Kidney (tissue), 14 donors: Measurements from ENCODE around the gene OSER1. TPM values are rescaled to one million over a fixed set of nuclear protein-coding genes. Genes with fewer than 3 reads are reported as not detected.

ENCODE experiments used
- DNase-seq, 5 donors: peaks; one replicate each; pipeline ENCODE4 v3.0.0-alpha.2; 2013 to 2020
- FAIRE-seq: peaks from 2 replicates; lab custom pipeline; 2012; peaks lifted over from hg19 to GRCh38; lab: Jason Lieb, UNC
- H3K27ac ChIP-seq, 2 donors: one replicate each; pipeline ENCODE4 v1.7.0; 2013; ENCODE audit warnings: low read depth in 2 of 2, low read length in 2 of 2, inconsistent platforms in 1 of 2
- H3K27me3 ChIP-seq: one replicate; pipeline ENCODE4 v1.7.1; 2013; ENCODE audit warnings: low read length, inconsistent platforms; ENCODE audit not compliant: control insufficient read depth, insufficient read depth
- H3K36me3 ChIP-seq, 3 donors: one replicate each; pipeline versions ENCODE4 v1.7.0 to v1.7.1; 2013; ENCODE audit warnings: low read length in 3 of 3, control low read depth in 1 of 3, inconsistent platforms in 1 of 3; ENCODE audit not compliant: insufficient read depth in 3 of 3, control insufficient read depth in 2 of 3
- H3K4me1 ChIP-seq, 3 donors: one replicate each; pipeline versions ENCODE4 v1.7.0 to v1.7.1; 2013; ENCODE audit warnings: low read length in 3 of 3, inconsistent platforms in 1 of 3, low read depth in 1 of 3; ENCODE audit not compliant: control insufficient read depth in 2 of 3, insufficient read depth in 2 of 3
- H3K4me3 ChIP-seq, 3 donors: one replicate each; pipeline versions ENCODE4 v1.7.0 to v1.8.1; 2013; ENCODE audit warnings: low read length in 3 of 3, control low read depth in 1 of 3, inconsistent platforms in 1 of 3
- H3K9ac ChIP-seq, 3 donors: one replicate each; pipeline versions ENCODE4 v1.7.0 to v1.7.1; 2013; ENCODE audit warnings: low read length in 3 of 3, control low read depth in 1 of 3, inconsistent platforms in 1 of 3
- H3K9me3 ChIP-seq, 3 donors: one replicate each; pipeline versions ENCODE4 v1.7.0 to v1.7.1; 2013; ENCODE audit warnings: low read length in 3 of 3, control low read depth in 1 of 3, inconsistent platforms in 1 of 3; ENCODE audit not compliant: control insufficient read depth in 2 of 3, insufficient read depth in 1 of 3
- intact Hi-C: fragments of 100-400 bp; cut with DNase I; formaldehyde crosslinking; loops from one replicate; pipeline ENCODE4 v1.11.1; 2022
- polyA plus RNA-seq: library from polyadenylated mRNA; stranded (reverse); fragments of 350-450 nt; fragmentation: Illumina TruSeq; extraction: RNeasy Lipid Tissue Mini Kit (QIAGEN cat#74804); gene quantifications from one replicate; pipeline ENCODE4 v1.2.3, GENCODE V29; 2014; ENCODE audit warnings: low read depth, low replicate concordance; ENCODE audit not compliant: insufficient read depth
- total RNA-seq: library from RNA; stranded (reverse); fragmentation: NEBNext Ultra II Directional; extraction: Animal tissue kit (Norgen Biotek cat#: 25700); gene quantifications from one replicate; pipeline ENCODE4 v1.2.1, GENCODE V29; 2021
- TF ChIP-seq, protein P1 (sequence below): IDR thresholded peaks from 3 replicates; pipeline ENCODE4 v1.5.1; 2012; ENCODE audit warnings: mild to moderate bottlenecking, moderate library complexity, borderline replicate concordance; ENCODE audit not compliant: insufficient read depth; ENCODE audit errors: extremely low read depth
- donor health status: control.
- donor health status: control.
- donor health status: control.
- donor health status: control.
- donor health status: control.
- donor health status: DM: yes; HTN: yes; CAD: no.
- donor health status: Normal renal cell carcinoma (clear cell type).

The OSER1 gene
- total and polyA plus RNA-seq, 2 donors from 2014 or later = 29.3 to 33.5 TPM

DNA sequence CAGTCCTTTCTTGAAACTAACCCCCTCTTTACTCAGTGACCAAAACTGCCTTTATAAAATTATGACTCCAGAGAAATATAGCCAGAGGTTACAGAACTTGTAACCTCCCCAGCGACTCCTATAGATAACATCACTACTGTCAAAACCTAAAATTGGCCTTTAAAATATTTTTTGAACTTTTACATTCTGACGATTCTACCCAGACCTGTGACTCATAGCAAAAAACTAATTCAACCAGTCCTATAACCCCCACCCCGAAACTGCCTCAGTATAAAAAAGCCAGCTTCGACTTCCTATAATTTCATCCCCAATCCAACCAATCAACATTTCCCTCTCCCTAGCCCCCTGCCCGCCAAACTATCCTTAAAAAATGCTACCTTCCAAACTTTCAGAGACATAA is 37.5 kb downstream of the OSER1 start:
- Histone ChIP-seq H3K4me3 (no peak overlapping the region), H3K9ac (no peak overlapping the region), H3K9me3 (no peaks in the 10 kb centered on the region), H3K27me3 (no peaks in the 10 kb centered on the region), H3K4me1 (no peaks in the 10 kb centered on the region), H3K36me3 (no peaks in the 10 kb centered on the region), H3K27ac (no peak overlapping the region)
- DNase-seq (no peak), FAIRE-seq (no peak)
- intact Hi-C loops = no loop called here
- TF ChIP-seq, protein P1, sequence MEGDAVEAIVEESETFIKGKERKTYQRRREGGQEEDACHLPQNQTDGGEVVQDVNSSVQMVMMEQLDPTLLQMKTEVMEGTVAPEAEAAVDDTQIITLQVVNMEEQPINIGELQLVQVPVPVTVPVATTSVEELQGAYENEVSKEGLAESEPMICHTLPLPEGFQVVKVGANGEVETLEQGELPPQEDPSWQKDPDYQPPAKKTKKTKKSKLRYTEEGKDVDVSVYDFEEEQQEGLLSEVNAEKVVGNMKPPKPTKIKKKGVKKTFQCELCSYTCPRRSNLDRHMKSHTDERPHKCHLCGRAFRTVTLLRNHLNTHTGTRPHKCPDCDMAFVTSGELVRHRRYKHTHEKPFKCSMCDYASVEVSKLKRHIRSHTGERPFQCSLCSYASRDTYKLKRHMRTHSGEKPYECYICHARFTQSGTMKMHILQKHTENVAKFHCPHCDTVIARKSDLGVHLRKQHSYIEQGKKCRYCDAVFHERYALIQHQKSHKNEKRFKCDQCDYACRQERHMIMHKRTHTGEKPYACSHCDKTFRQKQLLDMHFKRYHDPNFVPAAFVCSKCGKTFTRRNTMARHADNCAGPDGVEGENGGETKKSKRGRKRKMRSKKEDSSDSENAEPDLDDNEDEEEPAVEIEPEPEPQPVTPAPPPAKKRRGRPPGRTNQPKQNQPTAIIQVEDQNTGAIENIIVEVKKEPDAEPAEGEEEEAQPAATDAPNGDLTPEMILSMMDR = no peak

DNA sequence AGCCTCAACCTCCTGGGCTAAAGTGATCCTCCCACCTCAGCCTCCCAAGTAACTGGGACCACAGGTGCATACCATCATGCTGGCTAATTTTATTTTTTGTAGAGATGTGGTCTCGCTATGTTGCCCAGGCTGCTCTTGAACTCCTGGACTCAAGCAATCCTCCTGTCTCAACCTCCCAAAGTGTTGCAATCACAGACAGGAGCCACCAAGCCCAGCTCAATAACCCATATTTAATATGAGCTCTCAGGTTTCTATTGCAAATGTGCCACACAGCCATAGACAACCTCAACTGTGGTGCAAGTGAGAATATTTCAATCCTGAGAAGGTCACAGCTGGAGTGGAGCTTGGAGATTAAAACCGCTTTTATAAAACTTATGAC is 38.0 kb downstream of the OSER1 start:
- no peak for FAIRE-seq
- Histone ChIP-seq H3K9me3 (no peaks in the 10 kb centered on the region), H3K9ac (no peak overlapping the region), H3K36me3 (no peaks in the 10 kb centered on the region), H3K27me3 (no peaks in the 10 kb centered on the region), H3K4me3 (no peak overlapping the region), H3K4me1 (no peaks in the 10 kb centered on the region), H3K27ac (no peak overlapping the region)
- TF ChIP-seq, protein P1 = no peak
- intact Hi-C loops = no loop called here
- DNase-seq = no peak

DNA sequence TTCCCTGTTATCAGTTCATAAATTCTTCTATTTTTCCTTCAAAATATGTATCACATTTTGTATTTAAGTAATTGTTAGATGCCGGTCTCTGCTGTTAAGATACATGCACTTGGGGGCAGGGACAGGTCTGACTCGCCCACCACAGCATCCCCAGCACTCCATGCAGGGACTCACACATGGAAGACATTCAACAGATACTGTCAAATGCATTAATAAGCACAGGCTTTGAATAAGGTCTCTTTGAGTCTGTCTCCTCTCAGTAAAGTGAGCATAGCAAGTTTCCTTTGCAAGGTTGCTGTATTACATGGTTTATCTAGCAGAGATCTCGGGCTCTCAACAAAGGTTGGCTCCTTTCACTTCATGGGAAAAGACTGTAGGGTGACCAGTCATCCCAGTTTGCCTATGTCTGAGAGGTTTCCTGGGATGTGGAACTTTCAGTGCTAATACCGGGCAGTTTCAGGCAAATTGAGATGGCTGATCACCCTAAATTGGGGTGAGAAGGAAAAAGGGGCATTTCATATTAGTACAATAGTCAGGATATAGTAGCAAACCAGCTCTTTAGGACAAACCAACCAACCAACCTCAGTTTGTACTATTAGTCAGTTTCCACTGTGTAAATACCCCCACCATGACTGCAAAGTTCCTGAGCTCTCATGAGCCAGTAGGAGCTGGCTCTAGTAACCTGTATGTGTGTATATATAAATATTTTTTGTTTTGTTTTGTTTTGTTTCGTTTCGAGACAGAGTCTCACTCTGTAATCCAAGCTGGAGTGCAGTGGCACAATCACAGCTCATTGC is 38.6 kb downstream of the OSER1 start:
- Histone ChIP-seq H3K4me1 (no peaks in the 10 kb centered on the region), H3K27ac (no peak overlapping the region), H3K27me3 (no peaks in the 10 kb centered on the region), H3K36me3 (no peaks in the 10 kb centered on the region), H3K4me3 (no peak overlapping the region), H3K9ac (no peak overlapping the region), H3K9me3 (no peaks in the 10 kb centered on the region)
- DNase-seq (no peak), FAIRE-seq (no peak)
- intact Hi-C loops = no loop called here
- TF ChIP-seq, protein P1 = no peak
